OCI-LY3 (cell line): ENCODE measurements around the gene MUC4.

Experiments
- H2AFZ ChIP-seq: fragments of 200-600, 300-600 bp; shearing (Covaris generic); 2 replicates; pipeline ENCODE4 v1.6.0; 2014; ENCODE audit warnings: antibody characterized with exemption, low read depth, low read length
- H3K27ac ChIP-seq: fragments of 200-600, 300-600 bp; sonication (generic); 2 replicates; pipeline ENCODE4 v1.5.1; 2014; ENCODE audit warnings: mild to moderate bottlenecking, low read length, moderate library complexity, mixed read lengths
- H3K27me3 ChIP-seq: fragments of 200-600, 300-600 bp; sonication (generic); 2 replicates; pipeline ENCODE4 v1.6.1; 2014; ENCODE audit warnings: low read depth, low read length, mixed read lengths
- H3K36me3 ChIP-seq: fragments of 200-600, 300-600 bp; sonication (generic); replicated peaks from 2 replicates; pipeline ENCODE3; 2014; ENCODE audit warnings: low read depth, low read length, mixed read lengths
- H3K4me1 ChIP-seq: fragments of 300-600, 200-600 bp; sonication (generic); 2 replicates; pipeline ENCODE4 v1.6.1; 2014; ENCODE audit warnings: low read length, mixed read lengths
- H3K4me2 ChIP-seq: fragments of 200-600, 300-600 bp; sonication (generic); 2 replicates; pipeline ENCODE4 v1.6.1; 2014; ENCODE audit warnings: low read length, mixed read lengths
- H3K4me3 ChIP-seq: fragments of 300-600, 200-600 bp; sonication (generic); 2 replicates; pipeline ENCODE4 v1.5.1; 2014; ENCODE audit warnings: antibody characterized with exemption, mild to moderate bottlenecking, low read length, moderate library complexity
- H3K79me2 ChIP-seq: fragments of 300-600, 200-600 bp; shearing (Covaris generic); 2 replicates; pipeline ENCODE4 v1.6.1; 2014; ENCODE audit warnings: mild to moderate bottlenecking, low read length, mixed read lengths
- H3K9ac ChIP-seq: fragments of 300-600, 200-600 bp; shearing (Covaris generic); 2 replicates; pipeline ENCODE4 v1.6.0; 2014; ENCODE audit warnings: mild to moderate bottlenecking, low read length, moderate library complexity
- H3K9me3 ChIP-seq: fragments of 200-600, 300-600 bp; shearing (Covaris generic); 2 replicates; pipeline ENCODE4 v1.6.1; 2014; ENCODE audit warnings: low read length, mixed read lengths; ENCODE audit not compliant: insufficient read depth
- H4K20me1 ChIP-seq: fragments of 200-600, 300-600 bp; sonication (generic); 2 replicates; pipeline ENCODE4 v1.6.1; 2016; ENCODE audit warnings: low read length, mixed read lengths; ENCODE audit not compliant: insufficient read depth
- EZH2phosphoT487 ChIP-seq: fragments of 200-600 bp; shearing (Covaris generic); IDR thresholded peaks from 2 replicates; pipeline ENCODE4 v1.6.1; 2018; ENCODE audit warnings: antibody characterized with exemption, mixed run types, low read depth
- TF ChIP-seq, protein P1 (sequence below): fragments of 200-600, 300-600 bp; sonication (generic); IDR thresholded peaks from 2 replicates; pipeline ENCODE4 v1.5.1; 2014; ENCODE audit warnings: antibody characterized with exemption, low read length, low read depth

The MUC4 gene

DNA sequence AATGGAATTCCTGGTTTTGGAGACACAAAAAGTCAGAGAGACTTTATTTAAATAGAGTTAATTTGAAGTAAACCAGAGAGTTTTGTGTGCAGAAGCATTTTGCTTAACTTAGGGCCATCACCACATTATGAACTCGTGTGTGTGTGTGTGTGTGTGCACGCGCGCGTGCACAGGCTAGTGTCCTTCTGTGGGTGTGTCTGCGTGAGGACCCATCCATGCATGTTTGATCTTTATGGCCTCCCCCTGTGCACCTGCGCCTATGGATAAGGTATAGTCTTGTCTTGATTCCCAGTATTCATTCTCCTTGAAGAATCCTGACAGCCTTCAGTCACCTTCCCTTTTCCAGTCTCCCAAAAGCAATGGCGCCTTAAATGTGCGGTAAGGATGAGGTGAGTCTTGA, 65.0 kb downstream of the MUC4 start:
- Histone ChIP-seq H3K27ac (no peak overlapping the region), H3K79me2 (no peaks in the 10 kb centered on the region), H3K4me2 (no peak overlapping the region), H3K36me3 (no peaks in the 10 kb centered on the region), H3K9me3 (no peaks in the 10 kb centered on the region), H4K20me1 (no peaks in the 10 kb centered on the region), H2AFZ (no peak overlapping the region), H3K4me3 (no peak overlapping the region), H3K4me1 (no peaks in the 10 kb centered on the region), H3K9ac (no peak overlapping the region), H3K27me3 (peaks cover 32% of the 10 kb centered on the region)
- no peak for TF ChIP-seq EZH2phosphoT487
- TF ChIP-seq, protein P1, sequence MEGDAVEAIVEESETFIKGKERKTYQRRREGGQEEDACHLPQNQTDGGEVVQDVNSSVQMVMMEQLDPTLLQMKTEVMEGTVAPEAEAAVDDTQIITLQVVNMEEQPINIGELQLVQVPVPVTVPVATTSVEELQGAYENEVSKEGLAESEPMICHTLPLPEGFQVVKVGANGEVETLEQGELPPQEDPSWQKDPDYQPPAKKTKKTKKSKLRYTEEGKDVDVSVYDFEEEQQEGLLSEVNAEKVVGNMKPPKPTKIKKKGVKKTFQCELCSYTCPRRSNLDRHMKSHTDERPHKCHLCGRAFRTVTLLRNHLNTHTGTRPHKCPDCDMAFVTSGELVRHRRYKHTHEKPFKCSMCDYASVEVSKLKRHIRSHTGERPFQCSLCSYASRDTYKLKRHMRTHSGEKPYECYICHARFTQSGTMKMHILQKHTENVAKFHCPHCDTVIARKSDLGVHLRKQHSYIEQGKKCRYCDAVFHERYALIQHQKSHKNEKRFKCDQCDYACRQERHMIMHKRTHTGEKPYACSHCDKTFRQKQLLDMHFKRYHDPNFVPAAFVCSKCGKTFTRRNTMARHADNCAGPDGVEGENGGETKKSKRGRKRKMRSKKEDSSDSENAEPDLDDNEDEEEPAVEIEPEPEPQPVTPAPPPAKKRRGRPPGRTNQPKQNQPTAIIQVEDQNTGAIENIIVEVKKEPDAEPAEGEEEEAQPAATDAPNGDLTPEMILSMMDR, result no peak

DNA sequence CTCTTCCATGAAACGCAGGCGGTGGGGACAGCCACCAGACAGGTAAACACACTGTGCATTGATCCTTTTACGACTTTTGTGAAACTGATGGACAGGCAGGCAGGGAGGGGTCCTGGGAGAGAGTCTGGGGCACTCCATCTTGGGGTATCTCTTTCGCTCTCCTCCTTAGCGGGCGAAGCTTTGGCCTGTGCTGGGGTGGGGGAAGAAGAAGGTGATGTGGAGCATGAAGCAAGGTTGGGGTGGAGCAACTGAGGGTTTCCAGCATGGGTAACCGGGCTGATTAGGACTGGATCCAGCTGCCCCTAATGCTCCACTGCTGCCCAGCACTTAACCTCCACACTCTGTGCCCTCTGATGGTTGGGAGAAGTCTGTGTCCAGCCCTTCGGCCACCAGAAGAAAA, 65.4 kb downstream of the MUC4 start:
- H3K4me3 ChIP-seq, result no peak overlapping the region
- no peaks in the 10 kb centered on the region for H4K20me1 ChIP-seq
- TF ChIP-seq, protein P1, result no peak
- TF ChIP-seq EZH2phosphoT487, result no peak
- H3K27me3 ChIP-seq, result peaks cover 32% of the 10 kb centered on the region
- H3K4me2 ChIP-seq, result no peak overlapping the region
- H3K79me2 ChIP-seq, result no peaks in the 10 kb centered on the region
- no peak overlapping the region for H3K9ac ChIP-seq
- H3K4me1 ChIP-seq, result no peaks in the 10 kb centered on the region
- H3K36me3 ChIP-seq, result no peaks in the 10 kb centered on the region
- no peak overlapping the region for H2AFZ ChIP-seq
- H3K9me3 ChIP-seq, result no peaks in the 10 kb centered on the region
- H3K27ac ChIP-seq, result no peak overlapping the region

DNA sequence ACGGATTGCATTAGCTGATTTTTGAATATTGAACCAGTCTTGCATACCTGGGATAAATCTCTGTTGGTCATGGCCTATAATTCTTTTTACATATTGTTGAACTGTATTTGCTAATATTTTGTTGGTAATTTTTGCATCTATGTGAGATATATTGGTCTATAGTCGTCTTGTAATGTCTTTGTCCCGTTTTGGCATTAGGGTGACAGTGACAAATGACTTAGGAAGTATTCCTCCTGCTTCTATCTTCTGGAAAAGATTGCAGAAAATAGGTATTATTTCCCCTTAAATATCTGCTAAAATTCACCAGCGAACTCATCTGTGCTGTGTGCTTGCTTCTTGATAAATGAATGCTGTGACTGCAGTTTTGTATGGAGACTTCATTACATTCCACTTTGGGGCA, 67.3 kb downstream of the MUC4 start:
- no peak overlapping the region for H3K4me2 ChIP-seq
- peaks cover 32% of the 10 kb centered on the region for H3K27me3 ChIP-seq
- H4K20me1 ChIP-seq, result no peaks in the 10 kb centered on the region
- no peaks in the 10 kb centered on the region for H3K79me2 ChIP-seq
- TF ChIP-seq EZH2phosphoT487, result no peak
- TF ChIP-seq, protein P1, result no peak
- no peak overlapping the region for H3K4me3 ChIP-seq
- no peaks in the 10 kb centered on the region for H3K36me3 ChIP-seq
- no peaks in the 10 kb centered on the region for H3K4me1 ChIP-seq
- H2AFZ ChIP-seq, result no peak overlapping the region
- H3K27ac ChIP-seq, result no peak overlapping the region
- H3K9ac ChIP-seq, result no peak overlapping the region
- no peaks in the 10 kb centered on the region for H3K9me3 ChIP-seq

- Histone ChIP-seq H3K27ac (no peak overlapping the region), H2AFZ (no peak overlapping the region), H4K20me1 (no peaks in the 10 kb centered on the region), H3K4me3 (no peak overlapping the region), H3K4me2 (no peak overlapping the region), H3K9ac (no peak overlapping the region), H3K9me3 (no peaks in the 10 kb centered on the region), H3K27me3 (peaks cover 31% of the 10 kb centered on the region), H3K4me1 (peaks cover 2% of the 10 kb centered on the region; the same call in 1 of the 2 replicates), H3K36me3 (no peaks in the 10 kb centered on the region), H3K79me2 (no peaks in the 10 kb centered on the region)
- TF ChIP-seq, protein P1, result no peak
- no peak for TF ChIP-seq EZH2phosphoT487
Measured at GRCh38 chr3:195739561-195740111, 72.1 kb downstream of the MUC4 start.
